Fibroblast of lung (primary cell): Measurements from ENCODE around the gene RAI1.

Source experiments
- CTCF ChIP-seq, 2 donors: IDR thresholded peaks in 1 of 2; conservative IDR thresholded peaks in 1 of 2; 1 replicate in 1 of 2; 2 replicates in 1 of 2; pipeline ENCODE4 v1.5.1; 2011 to 2012; ENCODE audit warnings: low read length in 2 of 2, control low read depth in 1 of 2, inconsistent platforms in 1 of 2, low read depth in 1 of 2, mild to moderate bottlenecking in 1 of 2
- EZH2 ChIP-seq: IDR thresholded peaks from 2 replicates; pipeline ENCODE4 v1.5.1; 2012; ENCODE audit warnings: low read length, control low read depth, mild to moderate bottlenecking; ENCODE audit errors: missing control alignments

- TF ChIP-seq CTCF (conservative IDR thresholded peaks at IDR 0.05 in 1 of 2, IDR thresholded peaks at IDR 0.05 in 1 of 2; ENCODE audit: low read depth in 1 of 2, low read length in 2 of 2) (peak; percentile 86 to 92), EZH2 (no peak)
Measured at GRCh38 chr17:17641621-17642409, 39.4 kb upstream of the RAI1 start.
